ENCODE measurements around the gene IL10RA. TPM values are rescaled to one million over a fixed set of nuclear protein-coding genes. Genes with fewer than 3 reads are reported as not detected.

The IL10RA gene
- total RNA-seq, 2 donors from 2014 or later = 7.3 to 10.2 TPM

- H3K4me3 ChIP-seq = no peak overlapping the region
- peaks cover 0 to 5% (median 0%) of the 10 kb centered on the region in 3 donors for H3K9me3 ChIP-seq
- intact Hi-C loops (cut with DNase I) = no loop called here
- DNase-seq (no peak), ATAC-seq (no peak)
- no peak for TF ChIP-seq POLR2A (IDR thresholded peaks at IDR 0.05)
- no peak for TF ChIP-seq CTCF (IDR thresholded peaks at IDR 0.05)
- WGBS, 2 donors = 79 to 88% methylated on average over 4 of the region's 4 CpGs
- H3K36me3 ChIP-seq (replicated peaks in 1 of 2; ENCODE audit: insufficient read depth in 1 of 2, low read depth in 2 of 2) = no peaks in the 10 kb centered on the region
- no peak overlapping the region for H3K27ac ChIP-seq
- no peaks in the 10 kb centered on the region for H3K27me3 ChIP-seq
- H3K4me1 ChIP-seq = no peaks in the 10 kb centered on the region
Measured at GRCh38 chr11:118027694-118028093, 41.5 kb downstream of the IL10RA start.

- 54 to 62% methylated on average over 3 of the region's 3 CpGs for WGBS, 2 donors
- intact Hi-C loops (cut with DNase I) = no loop called here
- H3K27ac ChIP-seq = no peak overlapping the region
- ATAC-seq (no peak), DNase-seq (no peak)
- H3K27me3 ChIP-seq = no peaks in the 10 kb centered on the region
- no peak for TF ChIP-seq CTCF (IDR thresholded peaks at IDR 0.05)
- H3K9me3 ChIP-seq = peaks cover 0 to 5% (median 0%) of the 10 kb centered on the region in 3 donors
- no peaks in the 10 kb centered on the region for H3K36me3 ChIP-seq (replicated peaks in 1 of 2; ENCODE audit: insufficient read depth in 1 of 2, low read depth in 2 of 2)
- H3K4me3 ChIP-seq = no peak overlapping the region
- no peaks in the 10 kb centered on the region for H3K4me1 ChIP-seq
Measured at GRCh38 chr11:118028626-118029025, 42.4 kb downstream of the IL10RA start.

- WGBS, 2 donors = 81 to 86% methylated on average over 4 of the region's 4 CpGs
- no peaks in the 10 kb centered on the region for H3K36me3 ChIP-seq (replicated peaks in 1 of 2; ENCODE audit: insufficient read depth in 1 of 2, low read depth in 2 of 2)
- ATAC-seq = no peak
- no peak for DNase-seq
- no peak overlapping the region for H3K27ac ChIP-seq
- intact Hi-C loops (cut with DNase I) = no loop called here
- no peaks in the 10 kb centered on the region for H3K27me3 ChIP-seq
- no peak overlapping the region for H3K4me3 ChIP-seq
- TF ChIP-seq POLR2A (IDR thresholded peaks at IDR 0.05) = no peak
- TF ChIP-seq CTCF (IDR thresholded peaks at IDR 0.05) = no peak
- H3K4me1 ChIP-seq = no peaks in the 10 kb centered on the region
- H3K9me3 ChIP-seq = no peaks in the 10 kb centered on the region
Measured at GRCh38 chr11:118033443-118033842, 47.2 kb downstream of the IL10RA start.

GRCh38 chr11:118042141-118042540 lies 55.9 kb downstream of the IL10RA start:
- intact Hi-C loops (cut with DNase I) = no loop called here
- WGBS, 2 donors = 47 to 58% methylated on average over 1 of the region's 1 CpG
- no peak for DNase-seq

More at GRCh38 chr11:118042141-118042540, 55.9 kb downstream of the IL10RA start:
- no peak overlapping the region for H3K4me3 ChIP-seq
- no peaks in the 10 kb centered on the region for H3K4me1 ChIP-seq
- no peaks in the 10 kb centered on the region for H3K27me3 ChIP-seq
- no peak for TF ChIP-seq POLR2A (IDR thresholded peaks at IDR 0.05)
- TF ChIP-seq CTCF (IDR thresholded peaks at IDR 0.05) = no peak
- no peaks in the 10 kb centered on the region for H3K9me3 ChIP-seq
- no peak for ATAC-seq
- H3K36me3 ChIP-seq (replicated peaks in 1 of 2; ENCODE audit: insufficient read depth in 1 of 2, low read depth in 2 of 2) = no peaks in the 10 kb centered on the region
- H3K27ac ChIP-seq = no peak overlapping the region

Measured in body of pancreas (tissue), 4 donors.